Left cardiac atrium (tissue), 4 donors: ENCODE measurements around the gene PINLYP. TPM values are rescaled to one million over a fixed set of nuclear protein-coding genes. Genes with fewer than 3 reads are reported as not detected.
A peak's percentile ranks its signal among the peaks of the same experiment; 100 is the strongest.

Source experiments
- ATAC-seq, 2 donors: fragments of 200-7000 bp; cut with Tn5 transposase; one replicate each; pipeline ENCODE4 v1.9.1; 2020; ENCODE audit warnings: mild to moderate bottlenecking in 2 of 2, moderate library complexity in 2 of 2
- DNase-seq: peaks from one replicate; pipeline ENCODE4 v3.0.0-alpha.2; 2020
- intact Hi-C, 2 donors: fragments of 100-400 bp; cut with DNase I; formaldehyde crosslinking; loops; one replicate each; pipeline versions ENCODE4 v1.14.1 to v1.15.1; 2022 to 2023
- long read RNA-seq: library from polyadenylated mRNA; unstranded; transcript quantifications from one replicate; pipeline ENCODE4 v2.0.0, GENCODE V29; 2021
- total RNA-seq, 2 donors: library from RNA; stranded (reverse); fragmentation: NEBNext Ultra II Directional; extraction: Animal tissue kit (Norgen Biotek cat#: 25700); gene quantifications; one replicate each; pipeline ENCODE4 v1.2.1, GENCODE V29; 2021
- donor health status: DM: no; HTN: yes; CAD: no.
- donor health status: DM: no; HTN: yes; CAD: no; lungs with severe emphysema.
- donor health status: DM: yes; HTN: yes; CAD: no.
- donor health status: Dilated cardiomyopathy.

PINLYP gene
- total RNA-seq: 1 to 10 TPM; 3.2 to 4.0 TPM
- long read RNA-seq: 0 reads

DNA sequence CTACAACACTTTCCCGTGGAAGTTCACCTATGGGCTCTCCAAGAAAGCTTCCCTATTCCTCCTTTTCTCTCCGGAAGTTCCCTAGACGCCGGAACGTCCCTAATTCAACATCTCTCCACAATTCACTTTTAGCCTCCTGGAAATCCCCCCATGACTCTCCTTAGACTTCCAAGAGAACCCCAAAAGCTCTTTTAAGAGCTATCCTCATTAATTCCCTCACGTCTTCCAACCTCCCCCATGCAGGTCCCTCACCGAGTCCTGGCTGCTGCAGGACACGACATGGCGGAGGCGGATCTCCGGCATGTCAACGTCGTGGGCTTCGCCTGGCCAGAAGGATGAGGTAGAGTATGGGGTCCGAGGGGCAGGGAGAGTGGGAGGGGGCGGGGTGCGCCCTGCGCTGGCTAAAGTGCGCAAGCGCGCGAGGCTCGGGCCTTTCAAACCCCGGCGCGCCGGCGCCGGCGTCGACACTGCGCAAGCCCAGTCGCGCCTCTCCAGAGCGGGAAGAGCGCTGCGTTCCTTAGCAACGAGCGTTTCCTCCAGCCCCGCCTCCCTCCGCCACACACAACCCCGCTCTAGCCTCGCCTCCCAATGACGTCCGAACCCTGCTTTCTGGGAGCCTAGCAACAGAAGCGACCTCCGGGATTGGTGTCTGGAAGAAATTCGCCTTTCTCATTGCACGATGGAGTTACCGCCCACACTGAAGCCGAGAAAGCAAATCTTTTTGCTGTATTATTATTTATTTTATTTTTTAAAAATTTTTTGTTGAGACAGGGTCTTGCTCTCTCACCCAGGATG is at the start of gene PINLYP, which contains the start of gene XRCC1:
Gene PINLYP, plus strand, starts transcription at position 646 of the 795 bp plus-strand sequence. CDS start 1,391 bp downstream, outside the sequence.
Gene XRCC1, minus strand, starts transcription at position 372 of the 795 bp plus-strand sequence. Its CDS starts 69 bp downstream, at position 303.
- intact Hi-C loops: loop anchor here in 1 of 2 donors (1.0 kb wide), 1 partner anchor 21 kb away; the partner anchor contains the start of genes IRGQ and ZNF576
- peak; percentile 99 for DNase-seq
- ATAC-seq: peak; percentile 99 to 100

DNA sequence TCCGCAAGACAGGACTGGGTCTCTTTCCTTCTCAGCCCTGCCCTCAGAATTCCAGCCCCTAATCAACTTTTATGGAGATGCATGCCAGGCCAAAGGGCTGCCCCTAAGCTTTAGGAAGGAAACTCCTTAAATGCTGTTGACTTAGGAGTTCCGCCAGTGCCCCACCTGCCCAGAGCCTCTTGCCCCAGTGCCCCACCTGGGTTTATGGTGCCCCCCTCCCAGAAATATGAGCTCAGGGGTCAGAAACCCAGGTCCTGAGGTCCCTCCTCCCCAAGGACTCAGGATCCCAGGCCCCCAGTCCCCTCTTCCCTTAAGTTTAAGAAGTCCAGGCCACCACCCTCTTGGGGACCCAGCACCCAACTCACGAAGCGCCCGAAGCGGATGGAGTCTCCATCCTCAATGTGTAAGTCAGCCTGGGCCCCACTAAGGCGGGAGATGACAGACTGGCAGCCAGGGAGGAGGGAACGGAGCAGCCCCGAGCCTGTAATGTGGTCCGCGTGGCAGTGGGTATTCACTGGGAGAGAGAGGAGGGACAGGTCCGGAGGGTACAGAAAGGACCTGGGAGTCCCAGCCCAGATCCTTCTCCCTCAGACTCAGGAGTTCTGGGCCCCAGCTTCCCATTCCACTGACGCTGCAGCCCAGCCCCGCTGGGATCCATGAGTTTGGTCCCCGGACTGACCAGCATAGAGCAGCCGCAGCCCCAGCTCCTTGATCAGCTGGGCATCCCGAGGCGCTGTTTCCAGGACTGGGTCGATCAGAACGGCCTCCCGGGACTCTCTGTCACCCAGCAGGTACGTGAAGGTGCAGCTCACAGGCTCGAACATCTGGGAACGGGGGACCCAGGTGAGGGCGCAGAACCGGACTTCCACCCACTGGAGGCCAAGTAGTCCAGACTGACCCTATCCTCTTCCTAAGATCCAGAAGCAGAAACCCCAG is 49.5 kb upstream of the PINLYP start:
- ATAC-seq (peak; percentile 27 to 36), DNase-seq (peak; percentile 39)
- intact Hi-C loops: no loop called here

DNA sequence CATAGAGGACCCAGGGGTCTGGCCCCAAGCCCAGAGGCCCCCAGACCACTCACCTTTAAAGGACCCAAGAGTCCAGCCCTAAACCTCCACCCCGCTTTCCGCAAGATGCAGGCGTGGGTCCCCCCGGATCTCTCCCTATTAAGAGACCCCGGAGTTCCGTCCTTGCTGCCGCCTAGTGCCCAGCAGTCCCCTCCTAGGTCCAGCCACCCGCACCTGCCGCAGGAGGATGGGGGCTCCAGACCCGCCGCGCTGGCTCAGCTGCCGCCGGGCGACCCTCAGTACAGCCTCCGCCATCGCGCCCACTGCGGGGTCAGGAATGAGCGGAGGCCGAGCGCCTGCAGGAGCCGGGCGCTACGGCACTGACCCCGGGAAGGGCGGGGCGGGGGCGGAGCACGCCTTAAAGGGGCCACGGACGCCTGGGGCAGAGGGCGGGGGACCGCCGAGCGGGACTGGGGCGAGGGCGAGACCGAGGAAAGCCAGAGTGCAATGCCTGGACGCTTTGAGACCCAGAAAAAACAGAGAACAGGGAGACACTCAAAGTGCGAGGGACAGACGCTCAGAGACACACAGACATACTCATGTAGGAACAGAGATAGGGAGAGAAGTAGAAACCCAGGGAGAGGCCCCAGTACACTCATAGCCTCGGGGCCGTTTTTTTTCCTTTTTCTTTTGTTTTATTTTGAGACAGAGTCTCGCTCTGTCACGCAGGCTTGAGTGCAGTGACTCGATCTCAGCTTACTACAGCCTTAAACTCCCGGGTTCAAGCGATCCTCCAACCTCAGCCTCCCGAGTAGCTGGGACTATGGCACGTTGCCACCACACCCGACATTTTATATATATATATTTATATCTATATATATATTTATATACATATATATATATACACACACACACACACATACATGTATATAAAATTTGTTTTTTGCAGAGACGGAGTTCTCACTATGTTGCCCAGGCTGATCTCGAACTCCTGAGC is 48.4 kb upstream of the PINLYP start, which contains the start of gene ETHE1:
Gene ETHE1, minus strand, starts transcription at position 318 of the 976 bp plus-strand sequence. Its CDS starts 24 bp downstream, at position 294.
- ATAC-seq: peak; percentile 92 to 94
- DNase-seq: peak; percentile 90
- intact Hi-C loops: no loop called here

DNA sequence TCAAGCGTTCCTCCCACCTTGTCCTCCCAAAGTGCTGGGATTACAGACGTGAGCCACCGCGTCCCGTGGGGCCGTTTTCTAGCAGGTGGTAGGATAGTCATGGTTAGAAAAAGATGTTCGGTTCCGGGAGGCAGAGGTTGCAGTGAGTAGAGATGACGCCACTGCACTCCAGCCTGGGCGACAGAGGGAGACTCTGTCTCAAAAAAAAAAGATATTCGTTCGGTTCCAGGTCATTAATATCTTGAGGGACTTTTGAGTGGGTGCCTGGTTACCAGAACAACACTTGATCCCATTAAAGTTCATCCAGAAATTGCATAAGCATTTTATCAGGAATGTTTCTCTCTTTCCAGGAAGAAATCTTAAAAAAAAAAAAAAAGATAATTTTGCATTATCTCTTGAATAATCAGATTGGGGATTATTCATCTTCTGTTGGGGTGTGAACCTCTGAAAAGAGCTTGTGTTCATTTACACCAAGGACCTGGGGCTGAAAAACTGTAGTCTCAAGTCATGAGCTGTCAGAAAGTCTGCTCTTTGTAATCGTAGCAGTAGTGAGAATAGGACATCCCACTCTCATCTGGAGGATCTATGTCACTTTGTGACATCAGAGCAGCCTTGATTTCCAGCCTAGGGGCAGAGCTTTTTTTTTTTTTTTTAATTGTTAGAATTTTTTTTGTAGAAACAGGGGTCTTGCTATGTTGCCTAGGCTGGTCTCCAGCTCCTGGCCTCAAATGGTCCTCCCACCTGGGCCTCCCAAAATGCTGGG is 47.6 kb upstream of the PINLYP start:
- peak in 1 of 2 donors; percentile 4 for ATAC-seq
- DNase-seq: peak; percentile 46
- intact Hi-C loops: no loop called here

DNA sequence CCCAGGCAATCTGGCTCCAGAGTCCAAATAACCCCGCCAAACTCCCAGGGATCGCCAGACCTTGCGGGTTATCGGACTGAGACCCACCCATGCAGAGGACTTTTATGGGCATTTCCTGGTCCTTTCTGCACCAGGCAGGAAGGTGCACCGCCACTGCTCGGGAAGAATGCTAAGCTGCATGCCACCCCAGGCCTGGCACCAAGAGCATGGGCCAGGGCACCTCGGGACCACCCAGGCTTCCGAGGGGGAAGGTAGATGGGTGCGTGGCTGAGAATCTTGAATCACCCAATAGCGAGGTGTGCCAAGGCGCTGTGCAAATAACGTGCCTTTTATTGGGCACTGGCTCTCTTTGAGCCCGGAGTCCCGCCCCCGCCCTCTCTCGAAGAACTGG is 43.0 kb upstream of the PINLYP start:
- DNase-seq: peak; percentile 71
- ATAC-seq: peak; percentile 2 to 6
- intact Hi-C loops: loop anchor here in 1 of 2 donors (5.0 to 10.0 kb wide), 2 partner anchors 135 to 252 kb away; partner anchors contain the start of gene KCNN4

DNA sequence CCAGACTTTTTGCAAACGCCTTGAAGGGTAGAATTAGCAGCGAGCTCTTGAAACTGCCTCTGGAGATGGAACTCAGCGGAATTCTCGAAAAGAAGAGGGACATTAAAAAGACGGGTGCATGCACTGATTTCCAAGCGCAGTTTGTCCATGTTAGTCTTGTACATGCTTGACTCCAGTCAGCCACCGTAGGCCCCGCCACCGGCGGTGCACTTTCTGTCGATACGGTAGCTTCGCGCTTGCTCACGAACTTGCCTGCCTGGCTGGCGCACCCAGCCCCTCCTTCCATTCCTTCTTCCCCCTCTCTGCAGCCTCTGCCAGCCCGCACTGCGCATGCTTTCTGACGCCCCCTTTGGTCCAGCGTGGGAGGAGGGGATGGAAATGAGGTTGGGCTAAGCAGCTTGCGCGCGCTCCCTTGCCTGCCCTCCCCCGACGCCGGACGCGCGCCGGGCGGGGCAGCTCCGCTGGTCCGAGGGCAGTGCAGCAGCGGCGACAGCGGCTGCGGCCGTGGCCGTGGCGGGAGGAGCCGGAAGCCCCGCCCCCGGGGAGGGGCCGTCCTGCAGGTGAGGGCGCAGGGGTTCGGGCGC is 42.5 kb upstream of the PINLYP start, which contains the start of gene ZNF575:
Gene ZNF575, plus strand, starts transcription at position 227 of the 584 bp plus-strand sequence. CDS start 1,235 bp downstream, outside the sequence.
- intact Hi-C loops: loop anchor here in 1 of 2 donors (5.0 to 10.0 kb wide), 2 partner anchors 134 to 252 kb away; partner anchors contain the start of gene KCNN4

DNA sequence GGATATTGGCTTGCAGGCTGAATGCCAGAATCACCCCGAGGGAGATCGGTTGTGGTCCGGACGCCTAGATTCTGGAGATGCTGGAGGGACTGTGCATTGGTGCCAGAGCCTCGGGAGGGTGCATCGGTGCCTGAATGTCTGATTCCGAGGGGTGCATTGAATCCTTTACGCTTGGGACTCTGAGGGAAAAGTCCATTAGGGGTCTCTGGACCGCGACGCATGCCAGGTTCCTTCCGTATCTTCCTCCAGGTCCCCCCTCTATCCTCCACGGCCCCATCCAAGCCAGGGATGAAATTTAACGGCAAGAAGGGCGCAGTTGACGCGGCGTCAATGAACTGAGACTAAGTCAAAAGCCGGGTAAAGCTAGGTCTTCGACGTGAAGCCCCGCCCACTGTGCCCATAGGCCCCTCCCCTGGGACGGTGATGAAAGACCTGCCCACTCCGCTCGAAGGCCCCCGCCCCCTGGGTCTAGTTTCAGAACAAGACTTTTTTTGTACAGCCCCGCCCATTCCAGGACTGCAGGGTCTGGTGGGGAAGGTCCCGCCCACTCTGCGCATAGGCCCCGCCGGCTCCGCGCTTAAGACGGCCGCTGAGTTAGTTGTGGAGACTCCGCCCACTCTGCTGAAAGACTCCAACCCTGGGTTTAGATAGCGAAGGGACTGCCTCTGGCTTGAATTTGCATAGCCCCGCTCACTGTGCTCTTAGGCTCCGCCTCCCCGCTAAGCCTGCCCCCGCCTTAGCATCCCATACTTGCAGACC is 41.9 kb upstream of the PINLYP start:
- DNase-seq: peak; percentile 100
- ATAC-seq: peak; percentile 85 to 91
- intact Hi-C loops: loop anchor here in 1 of 2 donors (5.0 to 10.0 kb wide), 2 partner anchors 134 to 251 kb away; partner anchors contain the start of gene KCNN4

More for the DNA sequence above, 42.5 kb upstream of the PINLYP start, which contains the start of gene ZNF575:
- DNase-seq: peak; percentile 89
- peak; percentile 82 to 83 for ATAC-seq

DNA sequence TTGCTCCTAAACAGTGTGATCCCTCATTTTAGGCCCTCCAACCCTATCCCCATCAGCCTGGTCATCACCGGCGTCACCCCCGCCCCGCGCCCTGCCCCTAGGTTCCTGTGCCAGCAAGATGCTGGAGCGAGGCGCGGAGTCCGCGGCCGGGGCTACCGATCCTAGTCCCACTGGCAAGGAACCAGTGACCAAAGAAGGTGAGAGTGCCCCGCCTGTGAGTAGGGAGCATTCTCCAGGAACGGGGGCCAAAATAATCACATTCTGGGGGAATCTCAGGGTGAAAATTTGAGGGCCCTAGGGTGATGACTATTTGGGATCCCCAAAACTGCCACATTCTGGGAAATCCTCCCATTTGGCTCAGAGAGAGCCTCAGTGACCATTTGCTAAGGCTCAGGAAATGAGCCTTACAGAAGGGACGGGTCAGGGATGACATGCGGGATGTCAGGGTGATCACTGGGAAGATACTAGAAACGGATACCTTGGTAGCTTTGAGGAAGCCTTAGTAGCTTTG is 41.2 kb upstream of the PINLYP start:
- DNase-seq (no peak), ATAC-seq (no peak)
- intact Hi-C loops: loop anchor here in 1 of 2 donors (5.0 to 10.0 kb wide), 2 partner anchors 133 to 250 kb away; partner anchors contain the start of gene KCNN4

DNA sequence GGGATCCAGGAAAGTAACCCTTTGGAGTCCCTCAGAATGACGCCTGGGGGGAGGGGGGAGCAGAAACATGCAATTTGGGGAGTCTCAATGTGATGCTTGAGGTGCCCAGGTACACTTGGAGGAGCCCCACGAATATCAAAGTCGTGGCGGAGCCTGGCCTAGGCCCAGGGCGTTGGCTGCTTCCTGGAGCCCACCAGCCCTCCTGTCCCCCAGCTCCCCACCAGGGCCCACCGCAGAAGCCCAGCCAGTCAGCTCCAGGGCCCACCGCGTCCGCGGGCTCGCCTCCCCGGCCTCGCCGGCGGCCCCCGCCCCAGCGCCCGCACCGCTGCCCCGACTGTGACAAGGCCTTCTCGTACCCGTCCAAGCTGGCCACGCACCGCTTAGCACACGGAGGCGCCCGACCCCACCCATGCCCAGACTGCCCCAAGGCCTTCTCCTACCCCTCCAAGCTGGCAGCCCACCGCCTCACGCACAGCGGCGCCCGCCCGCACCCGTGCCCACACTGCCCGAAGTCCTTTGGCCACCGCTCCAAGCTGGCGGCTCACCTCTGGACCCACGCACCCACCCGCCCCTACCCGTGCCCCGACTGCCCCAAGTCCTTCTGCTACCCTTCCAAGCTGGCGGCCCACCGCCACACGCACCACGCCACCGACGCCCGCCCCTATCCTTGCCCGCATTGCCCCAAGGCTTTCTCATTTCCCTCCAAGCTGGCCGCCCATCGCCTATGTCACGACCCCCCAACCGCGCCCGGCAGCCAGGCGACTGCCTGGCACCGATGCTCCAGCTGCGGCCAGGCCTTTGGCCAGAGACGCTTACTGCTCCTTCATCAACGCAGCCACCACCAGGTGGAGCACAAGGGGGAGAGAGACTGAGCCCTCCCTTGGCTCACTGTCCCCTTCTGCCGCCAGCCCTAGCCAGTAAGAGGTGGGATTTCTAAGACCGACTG is 40.5 kb upstream of the PINLYP start:
- DNase-seq: peak; percentile 82
- peak; percentile 1 to 4 for ATAC-seq
- intact Hi-C loops: loop anchor here in 1 of 2 donors (5.0 to 10.0 kb wide), 3 partner anchors 117 to 250 kb away; partner anchors contain the start of gene KCNN4

DNA sequence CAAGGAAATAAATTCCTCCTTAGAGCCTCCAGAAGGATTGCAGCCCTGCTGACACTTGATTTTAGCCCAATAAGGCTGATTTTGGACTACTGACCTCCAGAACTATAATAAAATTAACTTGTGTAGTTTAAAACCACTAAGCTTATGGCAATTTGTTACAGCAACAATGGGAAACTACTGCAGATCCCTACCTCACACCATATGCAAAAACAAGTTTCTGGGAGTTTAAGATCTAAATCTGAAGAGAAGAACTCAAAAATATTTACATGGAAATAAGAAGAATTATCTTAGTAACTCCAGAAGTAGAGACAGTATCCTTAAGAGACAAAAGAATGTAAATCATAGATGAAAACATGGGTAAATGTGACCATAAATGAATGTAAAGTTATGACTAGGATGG is 36.7 kb upstream of the PINLYP start:
- intact Hi-C loops: loop anchor here in 1 of 2 donors (5.0 to 10.0 kb wide), 2 partner anchors 113 to 246 kb away; partner anchors contain the start of gene KCNN4
- DNase-seq (no peak), ATAC-seq (no peak)

DNA sequence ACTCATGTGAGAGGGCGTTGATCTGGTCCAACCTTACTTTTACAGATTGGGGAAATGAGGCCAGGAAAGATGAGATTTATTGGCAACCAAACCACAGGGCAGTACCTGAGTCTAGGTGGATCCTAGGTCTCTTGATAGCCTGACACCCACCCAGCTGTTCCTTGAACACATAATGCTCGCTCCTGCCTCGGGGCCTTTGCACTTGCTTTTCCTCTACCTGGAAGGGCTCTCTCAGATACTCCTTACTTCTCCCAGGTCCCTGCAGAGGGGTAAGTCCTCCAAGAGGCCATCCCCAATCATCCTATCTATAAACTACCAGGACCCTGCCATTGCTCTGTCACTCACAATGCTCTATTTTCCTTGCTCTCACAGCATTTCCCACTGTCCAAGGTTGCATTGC is 35.2 kb upstream of the PINLYP start:
- ATAC-seq (no peak), DNase-seq (no peak)
- intact Hi-C loops: no loop called here

DNA sequence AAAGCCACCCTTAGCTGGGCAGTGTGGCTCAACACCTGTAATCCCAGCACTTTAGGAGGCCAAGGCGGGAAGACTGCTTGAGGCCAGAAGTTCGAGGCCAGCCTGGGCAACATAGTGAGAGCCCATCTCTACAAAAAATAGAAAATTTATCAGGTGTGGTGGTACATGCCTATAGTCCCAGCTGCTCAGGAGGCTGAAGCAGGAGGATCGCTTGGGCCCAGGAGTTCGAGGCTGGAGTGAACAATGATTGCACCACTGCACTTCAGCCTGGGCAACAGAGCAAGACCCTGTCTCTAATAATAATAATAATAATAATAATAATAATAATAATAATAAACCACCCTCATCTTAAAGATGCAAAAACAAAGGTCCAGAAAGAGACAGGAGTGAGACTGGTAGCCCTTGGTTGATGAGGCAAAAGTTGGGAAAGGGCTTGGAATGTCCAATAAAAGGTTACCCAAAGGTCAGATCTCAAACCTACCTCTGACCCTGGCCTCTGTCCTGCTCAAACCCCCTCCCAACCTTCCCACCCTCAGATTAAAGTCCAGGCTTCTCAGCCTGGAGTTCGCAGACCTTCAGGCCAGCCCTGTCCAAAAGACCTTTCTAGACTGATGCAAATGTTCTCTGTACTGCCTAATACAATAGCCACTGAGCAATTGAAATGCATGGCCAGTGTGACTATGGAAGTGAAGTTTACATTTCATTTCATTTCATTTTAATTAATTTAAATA is 33.5 kb upstream of the PINLYP start:
- no peak for ATAC-seq
- intact Hi-C loops: no loop called here

DNA sequence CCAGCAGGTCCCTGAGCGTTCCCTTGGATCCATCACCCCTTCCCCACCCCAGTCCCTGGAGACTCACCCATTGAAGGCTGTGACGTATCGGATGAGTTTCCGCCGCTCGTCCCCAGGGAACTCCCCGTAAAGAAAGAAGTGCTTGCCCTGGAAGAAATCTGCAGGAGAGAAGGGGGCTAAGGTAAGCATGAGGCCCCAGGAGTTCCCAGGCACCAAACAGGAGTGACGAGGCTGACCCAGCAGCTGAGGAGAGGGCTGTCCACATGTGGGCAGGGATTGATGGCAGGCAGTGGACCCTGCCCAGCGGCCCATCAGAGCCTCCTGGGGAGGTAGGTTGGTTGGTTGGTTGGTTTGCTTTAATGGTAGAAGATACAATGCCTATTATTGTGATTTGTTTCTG is 31.5 kb upstream of the PINLYP start:
- DNase-seq (no peak), ATAC-seq (no peak)
- intact Hi-C loops: no loop called here

More for the DNA sequence above, 33.5 kb upstream of the PINLYP start:
- no peak for DNase-seq

DNA sequence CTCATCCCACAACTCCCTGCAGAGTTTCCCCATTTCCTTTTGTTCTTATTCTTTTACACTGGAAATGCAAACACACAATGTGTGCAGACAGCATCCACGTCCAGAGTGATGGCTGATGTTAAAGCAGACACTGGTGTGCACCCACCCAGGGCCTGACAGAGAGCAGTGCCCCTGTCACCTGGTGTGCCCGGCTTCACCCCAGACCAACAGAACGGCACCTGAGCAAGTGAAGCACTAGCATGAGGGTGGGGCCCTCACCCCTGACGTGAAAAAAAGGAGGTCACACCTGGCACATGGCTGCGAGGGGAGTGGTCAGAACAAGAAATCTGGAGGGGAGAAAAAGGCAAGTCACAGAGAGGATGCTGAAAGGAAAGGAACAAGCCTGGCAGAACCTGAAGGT is 30.3 kb upstream of the PINLYP start:
- intact Hi-C loops: no loop called here
- DNase-seq (no peak), ATAC-seq (no peak)
